Stimulated activated CD8-positive, alpha-beta memory T cell treated with anti-CD3 and anti-CD28 coated beads, Interleukin-4, amount 100 ng/mL, for 24 hours (primary cell): ENCODE data around the gene DNAJC16.
"Not testable (repeated sequence)": the region's sequence is repeated elsewhere in the genome, so short reads cannot be mapped to it uniquely, and the experiment has no call there.

ENCODE experiments used
- DNase-seq: peaks from one replicate; pipeline ENCODE4 v3.0.0-alpha.2; 2020; ENCODE audit warnings: low read depth

The DNAJC16 gene

GRCh38 chr1:15583016-15583706, 56.5 kb downstream of the DNAJC16 start:
- DNase-seq: no peak

- peak; percentile 45 for DNase-seq
Measured at GRCh38 chr1:15584489-15585363, 58.1 kb downstream of the DNAJC16 start, which contains the start of gene AGMAT. TSS of gene AGMAT (minus strand) at chr1:15585051. CDS start at chr1:15584967, 84 bp downstream.

- DNase-seq: no peak
Measured at GRCh38 chr1:15592285-15592684, 65.6 kb downstream of the DNAJC16 start.

GRCh38 chr1:15595809-15596617, 69.4 kb downstream of the DNAJC16 start:
- DNase-seq: no peak

GRCh38 chr1:15598436-15598835, 71.8 kb downstream of the DNAJC16 start:
- no peak for DNase-seq

- peak; percentile 83 for DNase-seq
Measured at GRCh38 chr1:15603050-15603965, 76.7 kb downstream of the DNAJC16 start.

GRCh38 chr1:15603966-15604282, 77.3 kb downstream of the DNAJC16 start:
- DNase-seq: not testable (repeated sequence)

- not testable (repeated sequence) for DNase-seq
Measured at GRCh38 chr1:15604400-15604799, 77.8 kb downstream of the DNAJC16 start.

- DNase-seq: no peak
Measured at GRCh38 chr1:15605398-15606383, 79.0 kb downstream of the DNAJC16 start.

GRCh38 chr1:15609631-15610030, 83.0 kb downstream of the DNAJC16 start:
- DNase-seq: no peak

- no peak for DNase-seq
Measured at GRCh38 chr1:15610167-15610566, 83.5 kb downstream of the DNAJC16 start.

- no peak for DNase-seq
Measured at GRCh38 chr1:15616373-15617172, 89.9 kb downstream of the DNAJC16 start.

GRCh38 chr1:15617173-15618076, 90.8 kb downstream of the DNAJC16 start, which contains the start of gene DDI2:
TSS of gene DDI2 (plus strand) at chr1:15617458. CDS start at chr1:15617671, 213 bp downstream.
- peak; percentile 92 for DNase-seq

GRCh38 chr1:15618077-15618654, 91.5 kb downstream of the DNAJC16 start:
- DNase-seq: no peak

GRCh38 chr1:15618655-15619525, 92.2 kb downstream of the DNAJC16 start:
- no peak for DNase-seq

GRCh38 chr1:15620155-15620545, 93.5 kb downstream of the DNAJC16 start:
- no peak for DNase-seq
